Measurements from ENCODE around the gene RNF130.

DNA sequence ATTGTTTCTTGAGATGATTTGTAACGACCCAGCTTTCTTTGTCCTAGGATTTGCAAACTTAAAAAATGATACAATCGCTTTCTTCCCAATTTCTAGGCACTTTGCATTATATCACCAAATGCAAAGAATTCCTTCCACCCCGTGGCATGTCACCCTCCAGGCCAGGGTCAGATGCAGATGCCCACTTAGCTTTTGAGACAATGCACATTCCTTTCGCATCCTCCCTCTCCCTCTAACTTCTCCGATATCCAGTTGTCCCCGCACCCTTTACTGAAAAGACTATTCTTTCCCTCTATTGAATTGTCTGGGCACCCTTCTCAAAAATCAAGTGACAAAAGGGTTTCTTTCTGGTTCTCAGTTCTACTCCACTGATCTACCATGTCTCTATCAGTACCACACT lies 17.3 kb downstream of the RNF130 start:
- no peak for TF ChIP-seq ZBED1 (IDR thresholded peaks at IDR 0.05)
- TF ChIP-seq ZZZ3 (IDR thresholded peaks at IDR 0.05), result no peak
- TF ChIP-seq TRIM24 (IDR thresholded peaks at IDR 0.05), result no peak
- TF ChIP-seq, protein P1, sequence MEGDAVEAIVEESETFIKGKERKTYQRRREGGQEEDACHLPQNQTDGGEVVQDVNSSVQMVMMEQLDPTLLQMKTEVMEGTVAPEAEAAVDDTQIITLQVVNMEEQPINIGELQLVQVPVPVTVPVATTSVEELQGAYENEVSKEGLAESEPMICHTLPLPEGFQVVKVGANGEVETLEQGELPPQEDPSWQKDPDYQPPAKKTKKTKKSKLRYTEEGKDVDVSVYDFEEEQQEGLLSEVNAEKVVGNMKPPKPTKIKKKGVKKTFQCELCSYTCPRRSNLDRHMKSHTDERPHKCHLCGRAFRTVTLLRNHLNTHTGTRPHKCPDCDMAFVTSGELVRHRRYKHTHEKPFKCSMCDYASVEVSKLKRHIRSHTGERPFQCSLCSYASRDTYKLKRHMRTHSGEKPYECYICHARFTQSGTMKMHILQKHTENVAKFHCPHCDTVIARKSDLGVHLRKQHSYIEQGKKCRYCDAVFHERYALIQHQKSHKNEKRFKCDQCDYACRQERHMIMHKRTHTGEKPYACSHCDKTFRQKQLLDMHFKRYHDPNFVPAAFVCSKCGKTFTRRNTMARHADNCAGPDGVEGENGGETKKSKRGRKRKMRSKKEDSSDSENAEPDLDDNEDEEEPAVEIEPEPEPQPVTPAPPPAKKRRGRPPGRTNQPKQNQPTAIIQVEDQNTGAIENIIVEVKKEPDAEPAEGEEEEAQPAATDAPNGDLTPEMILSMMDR (IDR thresholded peaks at IDR 0.05 in 2 of 3, conservative IDR thresholded peaks at IDR 0.05 in 1 of 3; ENCODE audit: insufficient read depth in 2 of 3, low read depth in 1 of 3, low read length in 3 of 3), result no peak
- no peak for TF ChIP-seq ZSCAN29 (IDR thresholded peaks at IDR 0.05)
- TF ChIP-seq, protein P2, sequence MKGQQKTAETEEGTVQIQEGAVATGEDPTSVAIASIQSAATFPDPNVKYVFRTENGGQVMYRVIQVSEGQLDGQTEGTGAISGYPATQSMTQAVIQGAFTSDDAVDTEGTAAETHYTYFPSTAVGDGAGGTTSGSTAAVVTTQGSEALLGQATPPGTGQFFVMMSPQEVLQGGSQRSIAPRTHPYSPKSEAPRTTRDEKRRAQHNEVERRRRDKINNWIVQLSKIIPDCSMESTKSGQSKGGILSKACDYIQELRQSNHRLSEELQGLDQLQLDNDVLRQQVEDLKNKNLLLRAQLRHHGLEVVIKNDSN (CRISPR knock-in tag; IDR thresholded peaks at IDR 0.05), result no peak
